Activated T-helper 17 cell treated with anti-CD3 and anti-CD28 coated beads, Interleukin-2, amount 50 U/mL, for 72 hours (primary cell): ENCODE measurements around the gene PSMB2. TPM values are rescaled to one million over a fixed set of nuclear protein-coding genes. Genes with fewer than 3 reads are reported as not detected.

ENCODE experiments used
- ATAC-seq: fragments of 150-1000 bp; cut with Tn5 transposase; replicated peaks from 2 replicates; pipeline ENCODE4 v1.10.0; 2021; ENCODE audit warnings: mild to moderate bottlenecking, moderate library complexity
- H3K27ac Mint-ChIP-seq: one replicate; pipeline ENCODE4 v1.8.0; 2022; ENCODE audit warnings: mixed read lengths
- H3K27me3 Mint-ChIP-seq: one replicate; pipeline ENCODE4 v1.8.0; 2022; ENCODE audit warnings: mixed read lengths
- H3K36me3 Mint-ChIP-seq: one replicate; pipeline ENCODE4 v1.8.0; 2022; ENCODE audit warnings: low read depth, mild to moderate bottlenecking, mixed read lengths
- H3K4me1 Mint-ChIP-seq: one replicate; pipeline ENCODE4 v1.8.0; 2022; ENCODE audit warnings: mixed read lengths
- H3K4me3 Mint-ChIP-seq: one replicate; pipeline ENCODE4 v1.8.0; 2022; ENCODE audit warnings: mild to moderate bottlenecking, mixed read lengths
- H3K9me3 Mint-ChIP-seq: one replicate; pipeline ENCODE4 v1.8.0; 2022; ENCODE audit warnings: mixed read lengths
- total RNA-seq, 2 donors: library from RNA; stranded (reverse); gene quantifications; one replicate each; pipeline ENCODE4 v1.2.3, GENCODE V29; 2022

PSMB2 gene
- total RNA-seq, 2 donors from 2014 or later, result 60.5 to 102 TPM

- peaks cover 67% of the 10 kb centered on the region for H3K36me3 Mint-ChIP-seq
- peaks cover 36% of the 10 kb centered on the region for H3K4me1 Mint-ChIP-seq
- peak overlapping the region; percentile 99 for H3K4me3 Mint-ChIP-seq
- no peaks in the 10 kb centered on the region for H3K27me3 Mint-ChIP-seq
- ATAC-seq, result no peak
- peak overlapping the region; percentile 100 for H3K27ac Mint-ChIP-seq
- H3K9me3 Mint-ChIP-seq, result no peaks in the 10 kb centered on the region
These were observed 84.7 kb downstream of the PSMB2 start for GRCh38 chr1:35556484-35557117.

- H3K36me3 Mint-ChIP-seq, result peaks cover 67% of the 10 kb centered on the region
- peak overlapping the region; percentile 100 for H3K27ac Mint-ChIP-seq
- H3K4me3 Mint-ChIP-seq, result peak overlapping the region; percentile 99
- peaks cover 29% of the 10 kb centered on the region for H3K4me1 Mint-ChIP-seq
- no peaks in the 10 kb centered on the region for H3K27me3 Mint-ChIP-seq
- ATAC-seq, result peak; percentile 48
- H3K9me3 Mint-ChIP-seq, result no peaks in the 10 kb centered on the region
These were observed 85.5 kb downstream of the PSMB2 start for GRCh38 chr1:35555601-35556477.

DNA sequence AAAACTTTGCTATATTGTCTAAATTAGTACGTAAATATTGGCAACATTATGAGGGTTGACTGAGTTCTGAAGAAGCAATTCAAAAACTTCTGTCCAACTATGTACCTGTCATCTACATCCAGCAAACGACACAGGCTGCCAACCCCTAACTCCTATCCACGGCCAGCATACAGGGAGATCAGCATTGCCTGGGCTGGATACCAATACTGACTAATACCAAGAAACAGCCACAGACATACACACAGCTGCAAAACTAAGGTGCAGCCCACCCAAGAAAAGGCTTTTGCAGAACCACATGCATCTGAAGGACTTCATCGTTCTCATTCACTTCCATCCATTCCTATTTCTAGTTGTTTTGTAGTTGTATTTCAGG lies 86.1 kb downstream of the PSMB2 start:
- no peaks in the 10 kb centered on the region for H3K27me3 Mint-ChIP-seq
- peaks cover 71% of the 10 kb centered on the region for H3K36me3 Mint-ChIP-seq
- no peaks in the 10 kb centered on the region for H3K9me3 Mint-ChIP-seq
- peaks cover 29% of the 10 kb centered on the region for H3K4me1 Mint-ChIP-seq
- no peak for ATAC-seq
- H3K27ac Mint-ChIP-seq, result peak overlapping the region; percentile 100
- H3K4me3 Mint-ChIP-seq, result peak overlapping the region; percentile 99

DNA sequence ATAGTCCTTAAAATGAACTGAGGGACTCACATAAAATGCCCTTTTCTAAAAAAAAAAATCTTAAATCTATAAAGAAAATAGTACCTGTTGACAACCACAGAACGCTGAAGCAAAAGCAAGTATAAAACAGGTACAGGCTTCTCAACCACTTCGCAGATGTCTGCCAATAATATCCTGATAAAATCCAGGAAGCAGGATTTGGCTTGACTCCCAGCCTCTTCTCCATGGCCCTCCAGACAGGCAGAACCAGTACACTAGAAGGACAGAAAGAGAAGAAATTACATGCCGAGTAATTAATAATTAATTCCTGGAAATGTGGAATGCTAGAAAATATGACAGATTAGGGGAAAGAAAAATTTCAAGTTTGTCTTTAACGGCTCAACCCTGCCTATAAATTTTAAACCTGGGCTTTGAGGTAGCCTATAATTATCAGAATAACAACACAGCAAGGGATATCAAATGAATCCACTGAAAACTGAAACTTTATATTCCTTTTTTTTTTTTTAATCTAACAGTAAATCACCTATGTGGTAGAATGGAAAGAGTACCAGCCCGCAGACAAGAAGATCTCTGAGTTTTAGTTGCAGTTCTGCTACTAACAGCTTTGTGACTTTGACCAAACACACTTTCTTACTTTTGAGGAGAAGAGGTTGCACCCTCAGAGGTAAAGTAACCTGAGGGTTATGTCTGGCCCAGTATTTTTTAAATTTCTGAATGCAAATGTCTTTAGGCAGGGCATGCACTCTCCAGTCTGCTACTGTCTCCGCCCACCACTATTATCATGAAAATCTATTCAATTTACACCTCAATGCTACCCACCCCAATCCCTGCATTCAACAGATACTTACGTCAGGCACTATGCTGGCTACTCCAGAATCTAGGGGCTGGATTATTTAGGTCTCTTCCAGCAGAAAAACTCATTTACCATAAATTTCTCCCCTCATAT lies 86.8 kb downstream of the PSMB2 start:
- H3K36me3 Mint-ChIP-seq, result peaks cover 75% of the 10 kb centered on the region
- peak overlapping the region; percentile 99 for H3K4me3 Mint-ChIP-seq
- no peak for ATAC-seq
- no peaks in the 10 kb centered on the region for H3K27me3 Mint-ChIP-seq
- H3K9me3 Mint-ChIP-seq, result no peaks in the 10 kb centered on the region
- peaks cover 25% of the 10 kb centered on the region for H3K4me1 Mint-ChIP-seq
- peak overlapping the region; percentile 100 for H3K27ac Mint-ChIP-seq

DNA sequence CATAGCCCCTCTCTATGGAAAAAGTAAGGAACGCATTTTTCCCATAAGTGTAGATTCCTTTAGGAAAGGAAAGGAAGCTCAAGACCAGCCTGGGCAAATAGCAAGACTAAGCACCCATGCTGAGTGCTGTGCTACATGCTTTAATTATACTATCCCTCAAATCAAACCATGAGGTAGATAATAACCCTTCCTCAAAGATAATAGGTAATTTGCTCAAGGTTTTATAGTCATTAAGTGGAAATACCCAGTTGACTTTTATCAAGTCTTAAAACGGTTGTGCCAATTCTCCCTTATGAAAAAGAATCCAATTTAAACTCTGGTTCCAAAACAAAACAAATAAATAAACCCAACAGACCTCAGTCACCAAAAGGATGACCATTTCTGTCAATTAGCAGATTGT lies 87.5 kb downstream of the PSMB2 start:
- Mint-ChIP-seq H3K27me3 (no peaks in the 10 kb centered on the region), H3K36me3 (peaks cover 77% of the 10 kb centered on the region), H3K9me3 (no peaks in the 10 kb centered on the region), H3K4me1 (peaks cover 20% of the 10 kb centered on the region), H3K27ac (peak overlapping the region; percentile 100), H3K4me3 (no peak overlapping the region)
- no peak for ATAC-seq

Other genes with a start within 250 kb of the PSMB2 start
- gene KIAA0319L, start 84.1 kb downstream of the PSMB2 start, total RNA-seq, result 10 to 100 TPM; 45.8 to 98.2 TPM
- gene NCDN, start 83.7 kb downstream of the PSMB2 start, total RNA-seq, result 10 to 100 TPM; 37.1 to 42.4 TPM
- gene TFAP2E, start 68.2 kb downstream of the PSMB2 start, total RNA-seq, result 1 to 10 TPM in 1 of 2 donors, under 1 TPM in 1; 0.97 to 4.5 TPM
- 10 to 100 TPM; 11.5 to 21.1 TPM for gene C1orf216, start 77.4 kb upstream of the PSMB2 start, total RNA-seq
- gene CLSPN, start 128.5 kb upstream of the PSMB2 start, total RNA-seq, result 10 to 100 TPM; 27.2 to 70.7 TPM
- gene AGO4, start 166.5 kb upstream of the PSMB2 start, total RNA-seq, result 1 to 10 TPM; 5.9 to 8.1 TPM
- 10 to 100 TPM; 29.5 to 34.9 TPM for gene AGO1, start 241.7 kb upstream of the PSMB2 start, total RNA-seq